ENCODE data around the gene CHPT1. TPM values are rescaled to one million over a fixed set of nuclear protein-coding genes. Genes with fewer than 3 reads are reported as not detected.

Gene CHPT1
- total and polyA plus RNA-seq, 2 of the 13 experiments (the other 11 are each of a cell fraction or from before 2014, with no cell fraction given): 117 to 178 TPM

GRCh38 chr12:101653503-101653902, 43.9 kb upstream of the CHPT1 start (continued):
- TF ChIP-seq NCOR1 (IDR thresholded peaks at IDR 0.05; ENCODE audit: borderline replicate concordance, low read length): peak; percentile 68; the same call in 1 of the 2 replicates
- TF ChIP-seq U2AF1 (optimal IDR thresholded peaks at IDR 0.05; ENCODE audit: low read depth, low read length): no peak
- no peak for TF ChIP-seq ARHGAP35 (CRISPR knock-in tag; IDR thresholded peaks at IDR 0.05; ENCODE audit: borderline replicate concordance)
- peak; percentile 18; the same call in 1 of the 2 replicates for TF ChIP-seq HOXA3 (CRISPR knock-in tag; IDR thresholded peaks at IDR 0.05)
- no peak for TF ChIP-seq ZBTB8A (CRISPR knock-in tag; IDR thresholded peaks at IDR 0.05; ENCODE audit: borderline replicate concordance, low read depth)
- no peak for TF ChIP-seq SCMH1 (CRISPR knock-in tag; IDR thresholded peaks at IDR 0.05; ENCODE audit: borderline replicate concordance)
- TF ChIP-seq ZFP37 (CRISPR knock-in tag; IDR thresholded peaks at IDR 0.05; ENCODE audit: borderline replicate concordance): no peak
- no peak for TF ChIP-seq GTF2F1 (IDR thresholded peaks at IDR 0.05; ENCODE audit: low read length)
- TF ChIP-seq EED (CRISPR knock-in tag; IDR thresholded peaks at IDR 0.05): no peak
- no peak for TF ChIP-seq KDM3A (CRISPR knock-in tag; IDR thresholded peaks at IDR 0.05; ENCODE audit: low read depth)
- TF ChIP-seq ATAD3A (CRISPR knock-in tag; IDR thresholded peaks at IDR 0.05): no peak
- TF ChIP-seq ZFP36L1 (CRISPR knock-in tag; IDR thresholded peaks at IDR 0.05): no peak
- TF ChIP-seq TCF7L2 (IDR thresholded peaks at IDR 0.05; ENCODE audit: low read depth, low read length): no peak
- no peak for TF ChIP-seq CREB3 (CRISPR knock-in tag; IDR thresholded peaks at IDR 0.05)
- peak; percentile 78 for TF ChIP-seq ARID5B (CRISPR knock-in tag; IDR thresholded peaks at IDR 0.05)
- no peak for TF ChIP-seq ZNF274 (CRISPR knock-in tag; IDR thresholded peaks at IDR 0.05)
- no peak for TF ChIP-seq KLF13 (CRISPR knock-in tag; IDR thresholded peaks at IDR 0.05)
- no peak for TF ChIP-seq IKZF1 (IDR thresholded peaks at IDR 0.05)
- no peak for TF ChIP-seq THAP8 (CRISPR knock-in tag; IDR thresholded peaks at IDR 0.05; ENCODE audit: borderline replicate concordance)
- peak; percentile 60; the same call in 1 of the 2 replicates for TF ChIP-seq CEBPG (CRISPR knock-in tag; IDR thresholded peaks at IDR 0.05)
- no peak for TF ChIP-seq MEIS1 (CRISPR knock-in tag; IDR thresholded peaks at IDR 0.05; ENCODE audit: borderline replicate concordance)
- no peak for TF ChIP-seq DZIP1 (CRISPR knock-in tag; IDR thresholded peaks at IDR 0.05)
- TF ChIP-seq CEBPB (IDR thresholded peaks at IDR 0.05; ENCODE audit: borderline replicate concordance, low read depth, low read length): no peak
- TF ChIP-seq ZNF562 (CRISPR knock-in tag; IDR thresholded peaks at IDR 0.05; ENCODE audit: borderline replicate concordance): no peak
- peak; percentile 25; the same call in 1 of the 2 replicates for TF ChIP-seq TBX2 (CRISPR knock-in tag; IDR thresholded peaks at IDR 0.05; ENCODE audit: borderline replicate concordance)
